Stimulated activated CD4-positive, alpha-beta T cell treated with anti-CD3 and anti-CD28 coated beads, Interleukin-15, amount 100 ng/mL, for 1 hour (primary cell): ENCODE measurements around the gene LRCH1.

Experiments used
- DNase-seq, 2 donors: peaks; one replicate each; pipeline ENCODE4 v3.0.0-alpha.2; 2020; ENCODE audit warnings: low read depth in 1 of 2, low spot score in 1 of 2

Gene LRCH1

GRCh38 chr13:46562152-46562551 is 9.2 kb downstream of the LRCH1 start:
- no peak for DNase-seq

- DNase-seq: no peak
Measured at GRCh38 chr13:46562581-46562980, 9.6 kb downstream of the LRCH1 start.

GRCh38 chr13:46565808-46566750 is 13.1 kb downstream of the LRCH1 start:
- DNase-seq: no peak

- no peak for DNase-seq
Measured at GRCh38 chr13:46567671-46568070, 14.7 kb downstream of the LRCH1 start.

- DNase-seq: no peak
Measured at GRCh38 chr13:46569456-46569855, 16.5 kb downstream of the LRCH1 start.

- DNase-seq: no peak
Measured at GRCh38 chr13:46570273-46570672, 17.3 kb downstream of the LRCH1 start.

GRCh38 chr13:46571189-46571908 is 18.4 kb downstream of the LRCH1 start:
- DNase-seq: no peak

GRCh38 chr13:46571909-46572595 is 19.1 kb downstream of the LRCH1 start:
- DNase-seq: no peak

- DNase-seq: no peak
Measured at GRCh38 chr13:46572752-46573431, 19.9 kb downstream of the LRCH1 start.

- no peak for DNase-seq
Measured at GRCh38 chr13:46575301-46575771, 22.4 kb downstream of the LRCH1 start.

GRCh38 chr13:46575818-46576221 is 22.9 kb downstream of the LRCH1 start:
- DNase-seq: no peak

GRCh38 chr13:46576762-46577161 is 23.8 kb downstream of the LRCH1 start:
- DNase-seq: no peak

- DNase-seq: no peak
Measured at GRCh38 chr13:46577696-46578589, 25.0 kb downstream of the LRCH1 start.

- no peak for DNase-seq
Measured at GRCh38 chr13:46578590-46578975, 25.6 kb downstream of the LRCH1 start.

- no peak for DNase-seq
Measured at GRCh38 chr13:46580362-46580839, 27.4 kb downstream of the LRCH1 start.

- DNase-seq: no peak
Measured at GRCh38 chr13:46582190-46582589, 29.2 kb downstream of the LRCH1 start.

GRCh38 chr13:46586751-46587514 is 34.0 kb downstream of the LRCH1 start:
- no peak for DNase-seq

GRCh38 chr13:46587807-46588418 is 34.9 kb downstream of the LRCH1 start:
- DNase-seq: no peak

GRCh38 chr13:46592385-46592784 is 39.4 kb downstream of the LRCH1 start:
- DNase-seq: no peak
